Kidney epithelial cell (primary cell): ENCODE measurements around the gene RTN4R. TPM values are rescaled to one million over a fixed set of nuclear protein-coding genes. Genes with fewer than 3 reads are reported as not detected.
A peak's percentile ranks its signal among the peaks of the same experiment; 100 is the strongest.

ENCODE experiments used
- DNase-seq: peaks from one replicate; pipeline ENCODE4 v3.0.0-alpha.2; 2010; ENCODE audit warnings: low read depth
- H3K27me3 ChIP-seq: 2 replicates; pipeline ENCODE4 v1.6.0; 2011; ENCODE audit warnings: low read length; ENCODE audit not compliant: control insufficient read depth, insufficient read depth
- H3K36me3 ChIP-seq: 2 replicates; pipeline ENCODE4 v1.5.1; 2011; ENCODE audit warnings: low read length; ENCODE audit not compliant: control insufficient read depth, insufficient read depth
- H3K4me3 ChIP-seq: 2 replicates; pipeline ENCODE4 v1.5.1; 2011; ENCODE audit warnings: low read depth, mild to moderate bottlenecking, control low read depth, low read length
- CTCF ChIP-seq: IDR thresholded peaks from 2 replicates; pipeline ENCODE4 v1.5.1; 2011; ENCODE audit warnings: mild to moderate bottlenecking, moderate library complexity, low read length, control low read depth, inconsistent platforms; ENCODE audit not compliant: insufficient read depth, poor library complexity, severe bottlenecking
- total RNA-seq: library from RNA; depleted of rRNA; stranded (reverse); fragments of >200 nt; gene quantifications from 2 replicates; pipeline ENCODE4 v1.2.3, GENCODE V29; 2015

The RTN4R gene
- total RNA-seq, 1 donor from 2014 or later: 18.2 TPM

GRCh38 chr22:20240447-20240764, 27.7 kb downstream of the RTN4R start:
- no peak for DNase-seq
- no peak for TF ChIP-seq CTCF
- Histone ChIP-seq H3K4me3 (no peak overlapping the region), H3K27me3 (peaks cover 1% of the 10 kb centered on the region), H3K36me3 (no peaks in the 10 kb centered on the region)

GRCh38 chr22:20239676-20240446, 28.3 kb downstream of the RTN4R start:
- H3K4me3 ChIP-seq: no peak overlapping the region
- peaks cover 5% of the 10 kb centered on the region for H3K27me3 ChIP-seq
- no peak for TF ChIP-seq CTCF
- H3K36me3 ChIP-seq: no peaks in the 10 kb centered on the region
- DNase-seq: no peak

- no peaks in the 10 kb centered on the region for H3K36me3 ChIP-seq
- TF ChIP-seq CTCF: no peak
- H3K27me3 ChIP-seq: peaks cover 5% of the 10 kb centered on the region
- DNase-seq: no peak
- H3K4me3 ChIP-seq: no peak overlapping the region
These were observed 29.0 kb downstream of the RTN4R start for GRCh38 chr22:20238901-20239675.

- peak; percentile 79 for TF ChIP-seq CTCF
- no peak for DNase-seq
These were observed 29.6 kb downstream of the RTN4R start for GRCh38 chr22:20238536-20238900.

GRCh38 chr22:20237480-20238440, 30.4 kb downstream of the RTN4R start:
- DNase-seq: no peak
- H3K4me3 ChIP-seq: no peak overlapping the region
- no peaks in the 10 kb centered on the region for H3K36me3 ChIP-seq
- H3K27me3 ChIP-seq: peaks cover 5% of the 10 kb centered on the region
- TF ChIP-seq CTCF: no peak

More at GRCh38 chr22:20238536-20238900, 29.6 kb downstream of the RTN4R start:
- no peaks in the 10 kb centered on the region for H3K36me3 ChIP-seq
- H3K27me3 ChIP-seq: peaks cover 5% of the 10 kb centered on the region
- H3K4me3 ChIP-seq: no peak overlapping the region
